T47D (cell line): Measurements from ENCODE around the gene DDX10.

Experiments
- DNase-seq, 2 experiments: peaks; one replicate each; pipeline versions ENCODE4 v3.0.0 to v3.0.0-alpha.2; 2011 to 2012; ENCODE audit warnings: low read depth in 1 of 2, low spot score in 1 of 2
- JUND ChIP-seq: IDR thresholded peaks from 2 replicates; pipeline ENCODE4 v1.6.1; 2012; ENCODE audit warnings: low read depth
- in situ Hi-C: cut with HindIII; loops from 2 replicates; pipeline ENCODE4 v1.10.0; 2016; ENCODE audit warnings: low sequenced_read_pairs, low pct_unique_long_range_greater_than_20kb

DDX10 gene

DNA sequence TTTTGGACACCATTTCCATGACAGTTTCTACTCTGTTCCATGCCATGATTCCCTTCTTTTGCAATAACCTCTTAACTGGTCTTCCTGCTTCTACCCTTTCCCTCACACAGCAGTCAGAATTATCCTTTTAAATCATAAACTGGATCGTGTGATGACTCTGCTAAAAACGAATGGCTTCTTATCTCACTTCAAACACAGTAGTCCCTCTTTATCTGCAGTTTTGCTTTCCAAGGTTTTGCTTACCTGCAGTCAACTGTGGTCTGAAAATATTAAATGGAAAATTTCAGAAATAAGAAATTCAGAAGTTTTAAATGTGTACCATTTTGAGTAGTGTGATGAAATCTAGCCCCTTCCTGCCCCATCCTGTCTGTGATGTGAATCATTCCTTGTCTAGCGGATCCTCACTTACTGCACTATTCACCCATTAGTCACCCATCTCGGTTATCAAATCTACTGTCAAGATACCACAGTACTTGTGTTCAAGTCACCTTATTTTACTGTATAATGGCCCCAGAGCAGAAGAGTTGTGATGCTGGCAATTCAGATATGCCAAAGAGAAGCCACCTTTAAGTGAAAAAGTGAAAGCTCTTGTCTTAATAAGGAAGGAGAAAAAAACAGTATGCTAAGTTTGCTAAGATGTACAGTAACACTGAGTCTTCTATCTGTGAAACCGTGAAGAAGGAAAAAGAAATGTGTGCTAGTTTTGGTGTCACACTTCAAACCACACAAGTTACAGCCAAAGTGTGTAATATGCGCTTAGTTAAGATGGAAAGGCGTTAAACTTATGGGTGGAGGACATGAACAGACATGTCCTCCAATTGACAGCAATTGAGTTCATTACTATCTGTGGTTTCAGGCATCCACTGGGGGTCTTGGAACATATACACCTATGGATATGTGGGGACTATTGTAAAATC lies 283.0 kb downstream of the DDX10 start:
- no peak for DNase-seq
- TF ChIP-seq JUND = no peak
- in situ Hi-C loops = no loop called here

DNA sequence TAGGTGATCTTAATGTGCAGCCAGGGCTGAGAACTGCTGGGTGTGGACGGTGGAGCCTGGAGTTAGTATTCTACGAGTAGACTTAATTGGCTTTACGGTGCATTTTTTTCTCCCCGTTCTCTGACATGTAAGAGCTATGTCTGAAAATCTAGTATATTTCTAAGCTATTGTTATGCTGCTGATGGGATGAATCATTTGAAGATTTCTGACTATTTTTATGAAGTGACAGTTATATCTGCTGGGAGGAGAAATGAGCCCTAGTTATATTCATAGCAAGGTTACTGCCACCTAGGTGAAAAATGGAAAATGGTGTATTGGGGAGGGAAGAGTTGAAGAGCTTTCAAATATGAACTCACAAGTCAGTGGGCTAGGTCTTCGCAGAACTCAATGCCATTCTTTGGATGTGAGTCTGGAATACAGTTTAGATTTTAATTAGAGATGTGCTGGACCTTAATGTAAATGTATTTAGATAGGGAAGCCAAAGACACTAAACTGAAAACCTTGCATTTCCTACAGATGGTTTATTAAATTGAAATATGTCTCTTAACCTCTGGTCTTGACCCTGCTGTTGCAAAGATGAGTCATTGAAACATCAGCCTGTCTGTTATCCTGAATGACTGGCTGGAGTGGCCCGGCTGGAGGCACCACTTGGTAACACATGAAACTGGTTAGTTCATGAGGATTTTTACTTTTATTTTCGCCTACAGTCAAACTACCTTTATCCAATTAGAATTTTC lies 293.7 kb downstream of the DDX10 start:
- TF ChIP-seq JUND = no peak
- in situ Hi-C loops = no loop called here
- DNase-seq = no peak

DNA sequence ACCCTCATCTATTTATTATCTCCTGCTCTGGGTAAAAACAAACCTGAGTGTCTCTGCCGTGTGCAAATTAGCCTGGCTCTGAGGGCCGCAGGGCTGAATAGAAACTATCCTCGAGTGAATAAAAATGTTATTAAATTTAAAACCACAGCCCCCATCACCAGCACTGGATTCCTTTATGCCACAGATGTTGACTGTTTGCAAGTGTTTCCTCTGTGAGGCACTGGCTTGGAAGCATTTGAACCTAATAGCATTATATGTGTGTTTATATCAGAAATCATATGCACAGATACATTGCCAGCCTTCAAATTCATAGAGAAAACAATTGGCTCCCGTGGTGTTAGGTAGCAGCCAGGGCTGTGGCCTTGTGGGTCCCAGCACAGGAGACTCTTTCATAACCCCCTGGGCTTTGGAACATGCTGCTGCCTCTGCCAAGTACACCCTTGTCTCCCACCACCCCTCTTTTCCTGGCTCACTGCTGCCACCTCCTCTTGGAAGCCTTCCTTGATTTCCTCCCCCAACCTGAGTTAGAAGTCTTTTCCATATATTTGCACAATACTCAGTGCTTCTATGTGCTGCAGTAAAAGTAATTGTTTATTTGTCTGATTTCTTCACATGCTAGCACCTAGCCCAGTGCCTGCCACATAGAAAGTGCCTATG lies 294.4 kb downstream of the DDX10 start:
- in situ Hi-C loops = no loop called here
- DNase-seq = no peak
- TF ChIP-seq JUND = no peak

DNA sequence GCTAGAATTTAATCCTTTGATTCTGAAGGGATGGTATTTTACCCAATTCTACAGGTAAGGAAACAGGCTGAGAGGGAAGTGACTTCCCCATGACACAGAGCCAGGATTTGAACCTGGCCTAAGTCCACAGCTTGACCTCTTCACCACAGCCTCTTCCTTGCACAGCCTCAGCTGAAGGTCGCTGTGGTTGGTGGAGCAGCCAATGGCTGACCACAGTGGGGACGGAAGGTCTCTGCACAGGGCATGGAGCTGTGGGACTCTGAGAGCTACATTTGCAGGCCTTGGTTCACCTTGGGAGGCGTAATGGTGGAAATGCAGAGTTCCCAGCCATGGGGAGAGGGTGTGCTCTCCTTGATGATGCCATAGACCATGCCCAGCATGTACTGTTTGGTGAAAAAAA lies 295.0 kb downstream of the DDX10 start:
- DNase-seq = no peak
- TF ChIP-seq JUND = no peak
- in situ Hi-C loops = no loop called here

DNA sequence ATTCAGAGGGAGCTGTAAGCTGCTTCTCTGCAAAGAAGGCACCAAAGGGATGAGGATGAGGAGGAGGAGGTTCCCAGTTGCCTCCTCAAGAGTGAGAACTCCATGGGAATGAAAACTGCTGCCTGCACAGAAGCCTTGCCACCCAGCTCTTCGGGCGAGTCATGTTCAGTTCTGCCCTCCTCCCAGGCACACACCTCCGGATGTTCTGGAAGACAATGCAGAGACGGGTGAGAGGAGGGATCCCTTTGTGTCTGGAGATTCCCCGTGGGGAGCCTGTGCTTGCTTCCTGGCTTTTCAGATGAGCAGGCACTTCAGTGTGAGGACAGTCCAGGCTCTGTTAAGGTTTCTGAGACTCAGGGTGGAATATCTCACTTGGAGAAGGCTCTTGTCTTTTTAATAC lies 295.6 kb downstream of the DDX10 start:
- no peak for DNase-seq
- TF ChIP-seq JUND = no peak
- in situ Hi-C loops = no loop called here

DNA sequence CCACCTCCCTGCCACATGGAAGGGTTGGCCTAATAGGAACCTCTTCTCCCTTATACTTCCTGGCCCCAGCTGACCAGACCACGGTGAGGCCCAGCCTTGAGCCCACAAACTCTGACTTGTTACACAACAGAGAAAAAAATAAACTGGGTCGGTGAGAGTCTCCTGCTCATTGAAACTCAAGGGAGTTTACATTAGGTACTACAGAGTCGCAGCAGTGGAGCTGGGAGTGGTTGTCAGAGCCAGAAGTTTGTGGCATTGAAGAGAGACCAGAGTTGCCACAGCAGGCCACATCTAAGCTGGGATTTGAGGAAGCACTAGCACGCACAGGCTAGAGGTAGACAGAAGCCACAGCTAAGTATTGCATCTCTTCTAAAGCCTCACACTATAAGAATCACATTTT lies 296.2 kb downstream of the DDX10 start:
- DNase-seq = no peak
- no peak for TF ChIP-seq JUND
- in situ Hi-C loops = no loop called here

DNA sequence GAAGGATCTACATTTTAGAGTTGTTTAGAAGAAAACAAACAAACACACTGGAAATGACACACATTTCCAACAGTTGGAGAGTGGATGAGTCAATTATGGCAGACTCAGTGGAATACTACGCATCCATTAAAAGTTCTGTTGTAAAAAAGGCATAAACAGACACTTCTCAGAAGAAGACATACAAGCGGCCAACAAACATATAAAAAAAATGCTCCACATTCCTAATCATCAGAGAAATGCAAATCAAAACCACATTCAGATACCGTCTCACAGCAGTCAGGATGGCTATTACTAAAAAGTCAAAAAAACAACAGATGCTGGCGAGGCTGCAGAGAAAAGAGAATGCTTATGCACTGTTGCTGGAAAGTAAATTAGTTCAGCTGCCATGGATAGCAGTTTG lies 298.2 kb downstream of the DDX10 start:
- no peak for TF ChIP-seq JUND
- in situ Hi-C loops = no loop called here
- no peak for DNase-seq

DNA sequence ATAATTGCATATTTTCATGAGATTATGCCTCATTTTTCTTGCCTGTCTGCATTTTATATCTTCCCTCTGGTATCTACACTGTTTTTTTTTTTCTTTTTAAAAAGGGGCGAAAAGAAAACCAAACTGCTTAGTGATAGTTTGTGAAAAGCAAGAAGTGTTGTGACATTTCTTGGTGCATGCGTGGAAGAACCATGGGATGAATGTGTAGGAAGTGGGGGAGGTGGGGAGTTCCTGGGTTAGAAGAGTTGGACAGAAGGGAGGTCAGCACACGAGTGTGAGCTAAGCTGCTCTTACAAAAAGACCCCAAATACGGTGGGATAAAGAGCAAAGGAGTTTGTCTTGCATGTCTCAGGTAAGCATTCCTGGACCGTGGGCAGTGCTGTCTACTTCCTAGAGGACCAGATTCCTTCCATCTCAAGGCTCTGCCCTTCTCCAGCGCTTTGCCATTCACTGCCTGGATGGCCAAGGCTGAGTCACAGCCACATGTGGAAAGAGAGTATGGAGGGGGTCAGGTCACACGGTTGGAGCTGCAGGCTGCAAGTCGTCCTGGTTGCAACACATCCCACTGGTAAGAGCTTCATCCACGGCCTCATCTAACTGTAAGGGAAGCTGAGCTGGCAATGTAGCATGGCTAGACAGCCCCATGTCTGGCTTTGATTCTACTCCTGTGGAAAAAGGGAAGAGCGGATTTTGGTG lies 300.6 kb downstream of the DDX10 start:
- TF ChIP-seq JUND = no peak
- DNase-seq = no peak
- in situ Hi-C loops = no loop called here

DNA sequence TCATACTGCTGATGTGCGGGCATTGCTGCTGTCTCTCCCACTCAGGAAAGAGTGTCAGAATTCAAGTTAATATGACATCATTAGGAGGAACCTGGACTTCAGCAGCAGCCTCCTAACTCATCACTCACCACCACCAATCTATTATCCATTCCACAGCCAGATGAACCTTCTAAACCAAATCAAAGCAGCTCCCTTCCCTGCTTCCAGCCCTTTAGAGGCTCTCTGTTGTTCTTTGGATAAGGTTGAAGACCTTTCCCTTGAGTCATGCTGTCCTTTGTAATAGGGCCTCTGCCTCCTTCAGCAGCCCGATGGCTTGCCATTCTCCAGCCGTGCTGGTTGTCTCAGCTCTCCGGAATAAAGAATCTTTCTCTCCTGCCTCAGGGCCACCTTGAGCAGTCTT lies 301.3 kb downstream of the DDX10 start:
- in situ Hi-C loops = no loop called here
- TF ChIP-seq JUND = no peak
- no peak for DNase-seq

DNA sequence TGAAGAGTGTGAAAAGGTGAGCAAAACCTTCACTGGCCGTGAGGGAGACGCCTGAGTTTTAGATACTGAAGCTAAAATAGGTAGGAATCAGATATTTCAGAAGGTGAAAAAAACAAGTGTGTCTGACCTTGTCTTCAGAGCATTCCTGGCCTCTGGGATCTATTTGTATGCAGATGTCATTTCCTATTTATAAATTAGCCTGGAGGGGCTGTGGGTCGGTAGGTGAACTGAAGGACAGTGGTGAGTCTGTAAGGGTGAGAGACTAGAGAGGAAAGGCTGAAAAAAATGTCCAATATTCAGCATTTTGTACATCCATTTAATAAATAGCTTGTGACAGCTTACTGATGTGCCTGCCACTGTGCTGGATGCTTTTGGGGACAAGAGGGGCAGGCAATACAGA lies 302.1 kb downstream of the DDX10 start:
- TF ChIP-seq JUND = no peak
- DNase-seq = no peak
- in situ Hi-C loops = no loop called here

DNA sequence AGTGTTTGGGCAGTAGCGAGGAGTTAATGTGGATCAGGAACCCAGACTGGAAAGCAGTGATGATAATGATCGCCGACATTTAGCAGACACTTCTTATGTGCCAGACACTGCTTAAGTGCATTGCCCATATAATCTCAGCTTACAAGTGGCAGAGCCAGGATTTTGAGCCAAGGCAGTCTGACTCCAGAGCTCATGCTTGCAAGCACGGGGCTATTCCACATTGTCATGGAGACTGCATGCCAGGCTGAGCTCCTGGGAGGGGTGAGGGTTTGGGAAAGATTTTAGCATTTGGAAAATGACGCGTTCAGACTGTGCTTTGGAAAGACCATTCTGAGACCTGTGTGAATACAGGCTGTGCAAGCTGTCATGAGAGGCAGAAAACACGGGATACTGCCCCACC lies 302.7 kb downstream of the DDX10 start:
- in situ Hi-C loops = no loop called here
- peak; percentile 5 to 28 for DNase-seq
- TF ChIP-seq JUND = no peak

DNA sequence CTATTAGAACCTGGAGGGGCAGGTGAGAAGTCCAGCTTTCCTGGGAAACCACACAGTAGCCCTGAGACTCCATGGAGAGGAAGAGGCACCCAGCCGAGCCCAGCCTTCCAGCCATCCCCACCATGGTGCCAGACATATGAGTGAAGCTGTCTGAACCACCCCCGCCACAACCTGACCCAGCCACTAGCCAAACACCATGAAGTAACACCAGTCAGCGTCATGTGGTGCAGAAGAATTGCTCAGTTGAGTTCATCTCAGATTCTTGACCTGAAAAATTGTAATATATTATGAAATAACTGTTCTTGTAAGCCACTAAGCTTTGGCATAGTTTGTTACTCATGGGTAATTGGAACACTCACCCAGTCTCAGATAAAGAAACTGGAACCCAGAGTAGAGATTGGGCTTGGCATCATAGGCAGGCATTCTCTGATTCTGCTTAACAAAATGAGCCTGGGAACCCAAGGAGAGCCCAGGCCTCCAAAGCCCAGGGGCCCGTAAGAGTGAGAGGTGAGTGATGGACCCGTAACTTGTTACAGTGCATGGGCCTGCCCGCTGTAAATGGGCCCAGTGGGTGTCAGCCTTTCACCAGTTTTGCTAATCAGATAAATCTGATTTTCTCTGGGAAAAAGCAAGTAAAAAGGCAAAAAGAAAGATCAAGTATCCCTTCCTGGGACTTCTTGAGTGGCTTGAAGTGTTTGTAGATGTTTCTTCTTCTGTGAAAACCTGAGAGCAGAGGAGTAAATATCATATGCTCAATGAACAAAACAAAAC lies 305.5 kb downstream of the DDX10 start:
- TF ChIP-seq JUND = no peak
- in situ Hi-C loops = no loop called here
- no peak for DNase-seq
